Left ventricle myocardium superior (tissue), 1 donor: Measurements from ENCODE around the gene CGB1. TPM values are rescaled to one million over a fixed set of nuclear protein-coding genes. Genes with fewer than 3 reads are reported as not detected.
"Not testable (repeated sequence)": the region's sequence is repeated elsewhere in the genome, so short reads cannot be mapped to it uniquely, and the experiment has no call there.

Experiments
- ATAC-seq: fragments of 200-7000 bp; cut with Tn5 transposase; one replicate; pipeline ENCODE4 v1.9.1; 2020; ENCODE audit warnings: mild to moderate bottlenecking, moderate library complexity
- DNase-seq: peaks from one replicate; pipeline ENCODE4 v3.0.0-alpha.2; 2020
- intact Hi-C: fragments of 100-400 bp; cut with micrococcal nuclease; formaldehyde crosslinking; loops from one replicate; pipeline ENCODE4 v1.11.0; 2022
- long read RNA-seq: library from polyadenylated mRNA; unstranded; transcript quantifications from one replicate; pipeline ENCODE4 v2.0.0, GENCODE V29; 2021
- total RNA-seq: library from RNA; stranded (reverse); fragmentation: NEBNext Ultra II Directional; extraction: Animal tissue kit (Norgen Biotek cat#: 25700); gene quantifications from one replicate; pipeline ENCODE4 v1.2.1, GENCODE V29; 2021
- donor health status: DM: no; HTN: yes; CAD: no; lungs with severe emphysema.

CGB1 gene
- total RNA-seq, result not detected
- long read RNA-seq, result 0 reads

DNA sequence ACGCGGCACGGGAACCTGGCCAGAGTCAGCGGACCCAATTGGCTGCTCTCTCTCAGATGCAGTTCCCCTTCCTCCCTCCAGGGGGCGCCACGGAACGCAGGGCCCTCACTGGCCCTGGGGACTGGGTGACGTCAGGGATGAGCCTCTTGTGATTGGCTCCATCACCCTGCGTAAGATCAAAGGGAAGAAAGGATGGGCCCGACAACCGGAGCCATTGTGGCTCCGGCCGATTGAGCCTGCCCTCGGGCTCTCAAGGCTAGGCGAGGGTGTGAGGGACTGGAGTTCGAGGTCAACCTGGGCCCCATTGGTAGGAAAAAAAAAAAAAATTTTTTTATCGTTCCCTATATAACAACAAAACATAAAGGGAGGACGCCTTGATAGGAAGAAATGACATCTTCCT, at the start of gene CGB1:
CGB1 (minus strand) TSS at position 81 of the 400 bp plus-strand sequence. CDS start 184 bp downstream, outside the sequence.
- intact Hi-C loops, DNase-seq, ATAC-seq: not testable (repeated sequence)

DNA sequence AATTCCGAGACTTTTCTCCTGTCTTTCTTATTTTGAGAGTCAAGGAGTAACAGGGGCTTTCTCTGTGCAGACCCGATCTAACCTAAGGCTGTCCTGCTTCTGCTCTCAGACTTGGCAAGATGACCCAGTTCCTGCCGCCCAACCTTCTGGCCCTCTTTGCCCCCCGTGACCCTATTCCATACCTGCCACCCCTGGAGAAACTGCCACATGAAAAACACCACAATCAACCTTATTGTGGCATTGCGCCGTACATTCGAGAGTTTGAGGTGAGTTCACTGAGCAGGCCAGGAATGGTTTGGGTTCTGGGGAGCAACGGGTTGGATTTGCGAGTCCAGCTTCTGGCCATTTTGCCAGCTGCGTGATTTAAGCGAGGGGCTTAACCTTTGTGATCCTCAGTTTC, 49.6 kb upstream of the CGB1 start:
- intact Hi-C loops, result no loop called here
- ATAC-seq (no peak), DNase-seq (no peak)

DNA sequence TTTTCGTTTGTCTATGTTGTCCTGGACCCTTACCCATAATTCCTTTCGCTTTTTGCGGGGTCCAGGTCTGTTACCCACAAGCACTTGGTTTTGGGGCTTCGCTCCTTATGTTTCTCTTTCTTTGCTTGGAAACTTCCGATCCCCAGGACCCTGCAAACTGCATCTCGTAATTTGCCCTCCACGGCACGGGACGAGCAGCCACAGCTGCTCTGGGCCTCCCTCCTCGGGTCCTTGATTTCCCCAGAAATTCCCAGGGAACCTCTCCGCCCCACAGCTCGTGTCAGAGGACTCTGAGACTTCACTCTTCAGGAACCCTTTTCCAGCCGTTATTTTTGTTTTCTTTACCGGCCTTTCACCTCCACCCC, 49.2 kb upstream of the CGB1 start:
- intact Hi-C loops, result no loop called here
- no peak for ATAC-seq

DNA sequence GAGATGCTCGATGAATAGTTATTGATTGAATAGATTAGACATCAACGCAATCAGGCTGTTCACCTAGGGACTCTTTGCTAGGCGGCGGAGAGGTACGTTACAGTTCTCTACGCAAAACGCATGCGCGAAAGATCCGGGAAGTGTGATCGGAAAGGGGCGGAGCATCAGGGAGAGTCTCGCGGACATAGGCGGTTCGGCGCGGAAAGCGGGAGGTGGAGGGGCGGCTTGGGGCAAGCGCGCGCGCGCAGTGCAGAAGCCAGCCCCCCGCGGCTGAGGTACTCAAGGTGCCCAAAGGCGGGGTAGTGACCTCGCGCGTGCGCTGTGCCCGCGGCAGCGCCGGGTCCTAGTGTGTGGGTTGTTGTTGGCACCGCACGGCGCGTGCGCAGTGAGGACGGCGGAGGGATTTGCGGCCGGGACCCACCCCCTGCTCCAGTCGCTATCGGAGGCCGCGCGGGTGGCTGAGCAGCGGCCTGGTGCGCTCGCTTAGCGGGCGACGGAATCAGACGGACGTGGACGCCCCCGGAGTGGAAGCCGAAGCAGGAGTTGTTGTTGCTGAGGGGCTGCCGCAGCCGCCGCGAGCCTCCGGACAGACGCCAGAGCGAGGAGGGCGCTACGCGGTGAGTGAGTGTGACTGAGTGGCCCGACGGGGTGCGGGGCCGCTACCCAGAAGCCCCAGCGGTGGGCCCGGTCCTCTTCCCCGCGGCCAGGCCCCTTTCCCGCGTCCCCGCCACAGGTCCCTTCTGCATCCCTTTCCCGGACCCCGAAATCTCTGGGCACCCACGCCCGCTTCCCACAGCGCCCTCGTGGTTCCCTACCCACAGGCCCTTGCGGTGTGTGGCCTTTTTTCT, 48.5 kb upstream of the CGB1 start, which contains the start of gene SNRNP70:
SNRNP70 (plus strand) TSS at position 432 of the 848 bp plus-strand sequence. CDS start 964 bp downstream, outside the sequence.
- intact Hi-C loops, result no loop called here
- DNase-seq (peak; percentile 100), ATAC-seq (peak; percentile 98)

More for the DNA sequence above, 49.2 kb upstream of the CGB1 start:
- no peak for DNase-seq

DNA sequence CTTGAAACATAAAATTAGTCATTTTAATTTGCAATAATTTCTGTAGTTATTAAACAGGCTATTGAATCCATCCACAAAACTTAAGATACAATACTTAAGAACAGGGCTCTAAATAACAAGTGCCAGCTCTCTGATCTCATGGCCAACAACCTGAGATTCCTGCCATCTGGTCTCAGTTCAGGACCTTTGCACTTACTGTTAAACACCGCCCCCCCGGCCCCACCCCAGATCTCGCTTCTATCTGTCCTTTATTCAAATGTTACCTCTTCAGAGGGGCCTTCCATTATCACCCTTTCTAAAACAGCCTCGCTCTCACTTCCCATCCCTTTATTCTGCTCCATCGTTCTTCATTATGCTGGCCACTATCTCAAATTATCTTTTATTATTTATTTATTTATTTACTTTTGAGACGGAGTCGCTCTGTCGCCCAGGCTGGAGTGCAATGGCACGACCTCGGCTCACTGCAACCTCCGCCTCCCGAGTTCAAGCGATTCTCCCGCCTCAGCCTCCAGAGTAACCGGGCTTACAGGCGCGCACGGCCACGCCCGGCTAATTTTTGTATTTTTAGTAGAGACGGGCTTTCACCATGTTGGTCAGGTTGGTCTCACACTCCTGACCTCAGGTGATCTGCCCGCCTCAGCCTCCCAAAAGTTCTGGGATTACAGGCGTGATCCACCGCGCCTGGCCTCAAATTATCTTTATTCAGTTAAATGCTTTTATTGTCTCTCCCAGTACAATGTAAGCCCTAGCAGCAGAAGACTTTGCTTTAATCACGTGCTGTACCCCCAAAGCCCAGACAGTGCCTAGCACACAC, 47.7 kb upstream of the CGB1 start:
- intact Hi-C loops, result no loop called here
- DNase-seq (no peak), ATAC-seq (no peak)

DNA sequence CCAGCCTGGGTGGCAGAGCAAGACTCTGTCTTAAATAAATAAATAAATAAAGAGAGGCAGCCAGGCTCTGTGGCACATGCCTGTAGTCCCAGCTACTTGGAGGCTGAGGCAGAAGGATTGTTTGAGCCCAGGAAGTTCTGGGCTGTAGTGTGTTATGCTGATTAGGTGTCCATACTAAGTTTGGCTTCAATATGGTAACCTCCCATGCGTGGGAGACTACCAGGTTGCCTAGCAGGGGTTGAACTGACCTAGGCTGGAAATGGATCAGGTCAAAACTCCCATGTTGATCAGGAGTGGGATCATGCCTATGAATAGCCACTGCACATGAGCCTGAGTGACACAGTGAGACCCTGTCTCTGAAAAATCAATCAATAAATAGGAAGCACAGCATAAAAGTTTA, 44.6 kb upstream of the CGB1 start:
- intact Hi-C loops, result no loop called here
- no peak for ATAC-seq

DNA sequence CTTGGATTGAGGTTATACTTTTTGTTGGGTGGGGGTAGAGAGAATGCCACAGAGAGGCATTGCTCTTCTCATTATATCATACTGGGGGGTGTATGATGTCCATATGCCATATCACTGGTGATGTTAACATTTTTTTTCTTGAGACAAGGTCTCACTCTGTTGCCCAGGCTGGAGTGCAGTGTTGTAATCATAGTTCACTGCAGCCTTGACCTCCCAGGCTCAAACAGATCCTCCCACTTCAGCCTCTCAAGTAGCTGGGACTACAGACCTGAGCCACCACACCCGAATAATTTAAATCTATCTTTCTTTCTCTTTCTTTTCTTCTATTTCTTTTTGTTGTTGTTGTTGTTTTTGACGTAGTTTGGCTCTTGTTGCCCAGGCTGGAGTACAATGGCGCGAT, 43.7 kb upstream of the CGB1 start:
- ATAC-seq (no peak), DNase-seq (no peak)
- intact Hi-C loops, result no loop called here

More for the DNA sequence above, 44.6 kb upstream of the CGB1 start:
- no peak for DNase-seq

DNA sequence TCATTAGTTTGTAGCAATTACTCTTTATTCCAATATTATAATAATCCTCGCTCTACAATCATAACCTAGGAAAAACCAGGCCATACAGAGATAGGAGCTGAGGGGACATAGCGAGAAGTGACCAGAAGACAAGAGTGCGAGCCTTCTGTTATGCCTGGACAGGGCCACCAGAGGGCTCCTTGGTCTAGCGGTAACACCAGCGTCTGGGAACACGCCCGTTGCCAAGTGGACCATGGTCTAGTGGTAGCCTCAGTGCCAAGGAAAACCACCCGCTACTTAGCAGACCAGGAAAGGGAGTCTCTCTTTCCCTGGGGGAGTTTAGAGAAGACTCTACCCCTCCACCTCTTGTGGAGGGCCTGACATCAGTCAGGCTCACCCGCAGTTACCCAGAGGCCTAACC, 38.2 kb upstream of the CGB1 start:
- intact Hi-C loops, result not testable (repeated sequence)
- ATAC-seq (peak; percentile 60), DNase-seq (peak; percentile 82)

DNA sequence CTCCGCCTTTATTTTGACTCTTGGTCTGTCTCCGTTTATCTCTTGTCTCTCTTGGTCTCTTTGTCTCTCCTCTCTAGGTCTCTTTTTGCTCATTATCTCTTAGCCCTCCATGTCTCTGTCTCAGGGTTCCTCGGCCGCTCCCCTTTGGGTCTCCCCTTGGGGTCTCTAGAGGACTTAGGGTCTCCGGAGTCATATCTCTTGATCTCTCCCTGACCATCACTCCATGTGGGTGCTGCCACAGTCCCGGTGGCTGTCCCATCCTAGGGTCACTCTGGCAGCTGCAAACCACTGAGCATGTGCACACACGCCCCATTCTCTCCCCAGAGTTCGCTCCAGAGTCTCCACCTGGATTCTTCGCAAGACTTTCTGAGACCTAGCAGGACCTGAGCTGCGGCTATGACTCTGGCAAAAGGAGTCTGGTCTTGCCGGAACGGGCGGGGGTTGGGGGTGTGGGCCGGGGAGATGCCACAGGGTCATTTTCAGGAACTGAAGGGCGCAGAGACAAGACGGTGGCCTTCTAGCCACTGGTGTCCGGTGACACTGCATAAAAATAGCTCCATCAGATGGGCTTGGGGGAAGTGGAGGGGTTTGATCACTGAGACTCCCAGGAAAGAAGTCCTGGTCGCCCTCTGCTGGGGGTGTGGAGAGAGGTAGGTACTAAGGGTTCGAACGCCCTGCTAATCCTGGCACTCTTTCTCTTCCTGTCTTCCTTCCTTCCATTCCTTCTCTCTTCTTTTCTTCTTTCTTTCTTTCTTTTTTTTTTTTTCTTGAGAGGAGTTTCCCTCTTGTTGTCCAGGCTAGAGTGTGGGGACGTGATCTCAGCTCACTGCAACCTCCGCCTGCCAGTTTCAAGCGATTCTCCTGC, 37.1 kb upstream of the CGB1 start:
- no peak for DNase-seq
- peak; percentile 64 for ATAC-seq
- intact Hi-C loops, result no loop called here

DNA sequence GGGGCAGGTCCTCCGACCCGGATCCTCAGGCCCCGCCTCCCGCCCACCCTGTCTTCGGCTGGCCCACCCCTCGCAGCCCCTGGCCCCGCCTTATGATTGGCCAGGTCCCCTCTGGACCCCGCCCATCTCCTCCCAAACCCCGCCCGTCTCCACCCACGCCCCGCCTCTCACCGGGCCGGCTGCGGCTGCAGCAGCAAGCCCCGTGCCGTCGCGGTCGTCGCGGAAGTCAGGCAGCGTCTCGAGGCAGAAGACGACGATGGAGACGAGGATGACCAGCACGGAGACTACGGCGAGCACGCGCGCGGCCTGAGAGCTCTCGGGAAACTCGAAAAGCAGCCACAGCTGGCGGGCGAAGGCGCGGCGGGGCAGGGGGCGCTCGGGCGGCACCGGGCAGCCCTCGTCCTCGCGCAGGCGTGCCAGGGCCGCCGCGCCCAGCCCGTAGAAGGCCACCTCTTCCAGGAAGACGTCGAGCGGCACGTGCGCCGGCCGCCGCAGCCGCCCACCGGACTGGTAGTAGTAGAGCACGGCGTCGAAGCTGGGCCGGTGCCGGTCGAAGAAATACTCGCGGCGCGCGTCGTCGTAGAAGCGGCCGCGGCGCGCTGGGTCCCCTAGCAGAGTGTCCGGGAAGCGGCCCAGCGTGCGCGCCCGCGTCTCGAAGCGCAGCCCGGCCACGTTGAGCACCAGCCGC, 35.3 kb upstream of the CGB1 start:
- ATAC-seq (no peak), DNase-seq (no peak)
- intact Hi-C loops, result no loop called here

DNA sequence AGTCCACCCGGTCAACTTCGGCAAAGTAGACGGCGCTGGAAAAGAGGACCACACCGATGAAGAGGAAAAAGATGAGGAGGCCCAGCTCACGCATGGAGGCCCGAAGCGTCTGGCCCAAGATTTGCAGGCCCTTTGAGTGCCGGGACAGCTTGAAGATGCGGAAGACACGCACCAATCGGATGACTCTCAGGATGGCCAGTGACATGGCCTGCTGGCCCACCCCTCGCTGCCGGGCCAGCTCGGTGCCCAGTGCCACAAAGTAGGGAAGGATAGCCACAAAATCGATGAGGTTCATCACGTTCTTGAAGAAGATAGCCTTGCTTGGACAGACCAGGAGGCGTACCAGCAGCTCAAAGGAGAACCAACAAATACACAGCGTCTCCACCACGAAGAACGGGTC, 33.7 kb upstream of the CGB1 start:
- ATAC-seq (no peak), DNase-seq (no peak)
- intact Hi-C loops, result no loop called here

DNA sequence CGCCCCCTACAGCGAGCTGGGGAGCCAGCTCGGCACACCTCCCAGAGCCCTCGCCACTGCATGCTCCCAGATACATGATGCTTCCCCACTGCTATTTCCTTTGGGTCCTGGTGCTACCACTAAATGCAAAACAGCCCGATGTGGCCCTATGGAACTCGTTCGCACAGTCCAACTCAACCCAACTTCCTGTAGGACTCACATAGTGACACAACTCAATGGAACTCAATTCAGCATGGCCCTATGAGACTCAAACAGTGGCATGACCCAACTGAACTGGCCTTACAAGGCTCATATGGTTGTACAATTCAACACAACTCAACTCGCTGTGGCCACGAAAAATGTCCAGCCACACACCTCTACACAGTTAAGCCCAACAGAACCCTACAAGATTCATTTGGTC, 32.3 kb upstream of the CGB1 start:
- ATAC-seq (no peak), DNase-seq (no peak)
- intact Hi-C loops, result no loop called here

DNA sequence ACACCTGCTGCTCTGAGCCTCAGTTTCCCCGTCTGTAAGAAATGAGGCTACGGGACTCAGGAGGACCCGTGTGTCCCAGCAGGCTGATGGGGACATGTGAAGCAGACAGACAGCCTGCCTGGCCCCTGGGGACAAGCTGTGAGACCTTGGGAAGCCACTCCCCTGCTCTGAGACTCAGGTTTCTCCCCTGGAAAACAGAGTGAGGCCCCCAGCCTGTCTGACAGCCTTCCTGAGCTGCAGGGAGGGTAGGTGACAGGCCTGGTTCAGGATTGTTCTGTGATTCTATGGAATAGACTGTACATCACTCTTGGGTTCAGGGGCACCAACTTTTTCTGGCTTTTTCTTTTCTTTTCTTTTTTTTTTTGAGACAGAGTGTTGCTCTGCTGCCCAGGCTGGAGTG, 30.9 kb upstream of the CGB1 start:
- DNase-seq (no peak), ATAC-seq (no peak)
- intact Hi-C loops, result no loop called here

DNA sequence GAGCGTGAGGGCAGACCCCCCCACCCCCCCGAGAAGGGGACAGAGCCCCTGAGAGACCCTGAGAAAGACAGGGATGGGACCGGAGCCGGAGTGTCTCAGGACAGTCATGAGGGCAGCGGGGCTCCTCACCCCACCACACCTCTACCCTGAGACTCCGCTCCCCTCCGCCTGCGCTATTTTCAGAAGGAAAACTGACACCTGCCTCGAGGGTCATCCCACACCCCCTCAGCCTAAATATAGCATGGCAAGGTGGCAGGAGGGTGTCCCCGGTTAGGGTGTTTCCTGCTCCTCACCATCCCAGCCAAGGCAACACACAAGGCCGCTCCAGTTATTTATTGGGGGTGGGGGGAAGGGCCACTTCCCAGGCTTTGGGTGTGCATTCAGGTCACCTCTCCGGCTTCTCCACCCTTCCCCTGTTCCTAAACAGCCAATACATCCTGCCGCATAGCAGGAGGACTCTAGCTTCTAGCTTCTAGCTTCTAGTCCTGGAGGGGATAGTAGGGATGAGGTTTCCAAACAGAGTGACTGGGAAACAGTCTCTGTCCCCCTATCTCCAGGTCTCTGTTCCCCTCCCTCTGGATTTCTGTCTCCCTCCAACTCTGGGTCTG, 29.3 kb upstream of the CGB1 start:
- intact Hi-C loops, result no loop called here
- no peak for DNase-seq
- no peak for ATAC-seq

DNA sequence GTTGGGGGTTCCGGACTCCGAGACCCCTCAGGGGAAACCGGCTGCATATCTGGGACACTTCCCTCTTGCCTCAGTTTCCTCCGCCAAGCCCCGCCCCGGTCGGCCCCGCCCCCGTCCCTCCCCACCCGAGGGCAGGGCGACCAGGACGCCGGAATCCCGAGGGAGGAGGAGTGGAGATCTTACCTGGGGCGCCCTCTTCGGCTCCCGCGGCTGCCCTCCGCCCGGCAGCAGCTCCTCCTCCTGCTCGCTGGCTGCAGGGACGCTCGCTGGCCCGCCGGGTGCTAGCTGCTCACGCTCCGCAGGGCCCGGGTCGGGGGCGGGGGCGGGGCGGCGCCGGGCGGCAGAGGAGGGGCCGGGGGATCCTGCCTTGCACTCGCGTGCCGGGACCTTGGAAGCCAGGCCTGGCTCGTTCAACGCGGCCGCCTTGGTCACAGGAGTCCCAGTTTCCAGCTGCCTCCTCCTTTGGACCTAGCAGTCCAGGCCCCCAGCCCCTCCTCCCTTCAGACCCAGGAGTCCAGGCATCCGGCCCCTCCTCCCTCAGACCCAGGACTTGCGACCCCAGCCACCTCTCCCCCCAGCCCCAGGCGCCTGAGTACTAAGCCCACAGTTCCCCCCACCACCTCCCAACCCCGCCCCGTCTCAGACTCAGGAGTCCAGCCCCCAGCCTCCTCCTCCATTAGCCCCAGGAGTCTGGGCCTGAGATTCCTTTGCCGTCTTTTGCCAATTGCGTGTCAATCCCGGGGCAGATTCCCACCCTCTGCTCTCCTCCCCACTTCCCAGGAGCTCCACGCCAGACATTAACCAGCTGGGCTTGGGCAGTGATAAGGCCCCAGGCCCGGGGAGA, 28.3 kb upstream of the CGB1 start, which contains the start of gene NTF4:
NTF4 (minus strand) TSS at position 51 of the 844 bp plus-strand sequence. CDS start 2,821 bp downstream, outside the sequence.
- DNase-seq, result peak; percentile 44
- intact Hi-C loops, result no loop called here
- peak; percentile 71 for ATAC-seq

DNA sequence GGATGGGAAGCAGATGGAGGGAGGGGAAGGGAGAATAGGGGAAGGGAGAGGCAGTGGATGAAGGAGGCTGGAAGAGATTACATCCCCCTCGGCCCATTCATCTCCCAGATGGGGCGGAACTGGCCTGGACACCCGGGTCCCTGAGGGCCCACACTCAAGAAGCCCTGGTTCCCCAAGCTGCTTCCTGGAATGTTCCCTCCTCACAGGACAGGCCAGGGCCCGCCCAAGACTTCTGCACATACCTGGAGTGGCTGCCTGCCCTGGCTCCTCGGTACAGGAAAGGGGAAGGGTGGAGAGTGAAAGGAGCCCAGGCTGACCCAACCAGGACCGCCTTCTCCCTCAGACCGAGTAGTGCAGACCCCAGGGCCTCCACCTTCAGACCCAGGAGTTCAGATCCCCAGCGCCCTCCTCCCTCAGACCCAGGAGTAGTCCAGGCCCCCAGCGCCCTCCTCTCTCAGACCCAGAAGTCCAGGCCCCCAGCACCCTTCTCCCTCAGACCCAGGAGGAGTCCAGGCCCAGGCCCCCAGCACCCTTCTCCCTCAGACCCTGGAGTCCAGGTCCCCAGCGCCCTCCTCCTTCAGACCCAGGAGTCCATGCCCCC, 27.4 kb upstream of the CGB1 start:
- no peak for DNase-seq
- no peak for ATAC-seq
- intact Hi-C loops, result no loop called here

DNA sequence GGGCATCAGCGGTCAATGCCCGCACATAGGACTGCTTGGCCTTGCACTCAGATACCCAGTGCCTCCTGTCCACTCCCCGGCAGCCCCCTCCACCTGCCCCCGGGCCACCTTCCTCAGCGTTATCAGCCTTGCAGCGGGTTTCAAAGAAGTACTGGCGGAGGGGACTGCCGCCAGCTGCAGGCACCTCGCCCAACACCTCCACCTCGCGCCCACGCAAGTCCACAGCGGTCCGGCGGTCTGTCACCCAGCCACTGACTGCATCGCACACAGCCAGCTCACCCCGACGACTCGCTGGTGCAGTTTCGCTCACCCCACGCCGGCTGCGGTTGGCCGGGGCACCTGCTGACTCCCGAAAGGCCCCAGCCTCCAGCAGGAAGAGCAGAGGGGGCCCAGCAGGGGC, 24.8 kb upstream of the CGB1 start:
- no peak for ATAC-seq
- no peak for DNase-seq
- intact Hi-C loops, result no loop called here
